Neural progenitor cell (in vitro differentiated cells): ENCODE data around the gene FAM53A. TPM values are rescaled to one million over a fixed set of nuclear protein-coding genes. Genes with fewer than 3 reads are reported as not detected.
A peak's percentile ranks its signal among the peaks of the same experiment; 100 is the strongest.

ENCODE experiments used
- DNase-seq: peaks from one replicate; pipeline ENCODE4 v3.0.0-alpha.2; 2016; ENCODE audit warnings: low spot score
- H2AFZ ChIP-seq: fragments of 200-600 bp; sonication (generic); replicated peaks from 2 replicates; pipeline ENCODE4 v1.6.1; 2016; ENCODE audit warnings: antibody characterized with exemption
- H3F3A ChIP-seq: fragments of 200-600 bp; sonication (generic); 2 replicates; pipeline ENCODE4 v1.6.1; 2016; ENCODE audit warnings: antibody characterized with exemption, low read depth
- H3K27ac ChIP-seq: fragments of 200-600 bp; sonication (generic); 2 replicates; pipeline ENCODE4 v1.5.1; 2016; ENCODE audit warnings: mild to moderate bottlenecking
- H3K27me3 ChIP-seq: fragments of 200-600 bp; sonication (generic); 2 replicates; pipeline ENCODE4 v1.6.1; 2016; ENCODE audit warnings: mild to moderate bottlenecking, moderate library complexity
- H3K36me3 ChIP-seq: fragments of 200-600 bp; sonication (generic); 2 replicates; pipeline ENCODE4 v1.5.1; 2016
- H3K4me1 ChIP-seq: fragments of 200-600 bp; sonication (generic); 2 replicates; pipeline ENCODE4 v1.6.1; 2016; ENCODE audit warnings: mixed run types
- H3K4me2 ChIP-seq: fragments of 200-600 bp; sonication (generic); 2 replicates; pipeline ENCODE4 v1.6.1; 2016
- H3K4me3 ChIP-seq: fragments of 200-600 bp; sonication (generic); 2 replicates; pipeline ENCODE4 v1.5.1; 2016
- H3K79me2 ChIP-seq: fragments of 200-600 bp; sonication (generic); 2 replicates; pipeline ENCODE4 v1.6.1; 2016; ENCODE audit warnings: low read depth
- H3K9ac ChIP-seq: fragments of 200-600 bp; sonication (generic); 2 replicates; pipeline ENCODE4 v1.6.1; 2016
- H3K9me3 ChIP-seq: fragments of 200-600 bp; sonication (generic); 2 replicates; pipeline ENCODE4 v1.5.1; 2016; ENCODE audit warnings: low read depth
- H4K20me1 ChIP-seq: fragments of 200-600 bp; sonication (generic); 2 replicates; pipeline ENCODE4 v1.6.1; 2016; ENCODE audit warnings: low read depth
- H3K27ac Mint-ChIP-seq: 3 replicates; pipeline ENCODE4 v1.8.0; 2021; ENCODE audit warnings: mixed read lengths
- H3K27me3 Mint-ChIP-seq: 2 replicates; pipeline ENCODE4 v1.8.0; 2022; ENCODE audit warnings: low read depth, mild to moderate bottlenecking, inconsistent platforms, moderate library complexity, mixed read lengths; ENCODE audit not compliant: insufficient read depth
- H3K36me3 Mint-ChIP-seq: 3 replicates; pipeline ENCODE4 v1.8.0; 2021; ENCODE audit warnings: mixed read lengths
- H3K4me1 Mint-ChIP-seq: 3 replicates; pipeline ENCODE4 v1.8.0; 2021; ENCODE audit warnings: mixed read lengths
- H3K4me3 Mint-ChIP-seq: 3 replicates; pipeline ENCODE4 v1.8.0; 2021; ENCODE audit warnings: mild to moderate bottlenecking, moderate library complexity, mixed read lengths
- H3K9me3 Mint-ChIP-seq: 3 replicates; pipeline ENCODE4 v1.8.0; 2020; ENCODE audit warnings: mixed read lengths
- EZH2 ChIP-seq: fragments of 200-600 bp; sonication (generic); IDR thresholded peaks from 2 replicates; pipeline ENCODE4 v1.6.1; 2017; ENCODE audit warnings: antibody characterized with exemption, mild to moderate bottlenecking, moderate library complexity
- EZH2phosphoT487 ChIP-seq: fragments of 200-600 bp; sonication (generic); IDR thresholded peaks from 2 replicates; pipeline ENCODE4 v1.6.1; 2017; ENCODE audit warnings: antibody characterized with exemption
- small RNA-seq: library from RNA; depleted of rRNA; stranded (forward); fragments of <200 nt; gene quantifications from one replicate; pipeline ENCODE3, GENCODE V24; 2015
- total RNA-seq: library from RNA; depleted of rRNA; stranded (reverse); fragments of >200 nt; gene quantifications from 2 replicates; pipeline ENCODE4 v1.2.3, GENCODE V29; 2015; ENCODE audit warnings: low replicate concordance
- TF ChIP-seq, protein P1 (sequence below): fragments of 200-600 bp; sonication (generic); IDR thresholded peaks from 2 replicates; pipeline ENCODE4 v1.5.1; 2017; ENCODE audit warnings: antibody characterized with exemption, mild to moderate bottlenecking

FAM53A gene
- total RNA-seq, 1 donor from 2014 or later, result 3.2 TPM

DNA sequence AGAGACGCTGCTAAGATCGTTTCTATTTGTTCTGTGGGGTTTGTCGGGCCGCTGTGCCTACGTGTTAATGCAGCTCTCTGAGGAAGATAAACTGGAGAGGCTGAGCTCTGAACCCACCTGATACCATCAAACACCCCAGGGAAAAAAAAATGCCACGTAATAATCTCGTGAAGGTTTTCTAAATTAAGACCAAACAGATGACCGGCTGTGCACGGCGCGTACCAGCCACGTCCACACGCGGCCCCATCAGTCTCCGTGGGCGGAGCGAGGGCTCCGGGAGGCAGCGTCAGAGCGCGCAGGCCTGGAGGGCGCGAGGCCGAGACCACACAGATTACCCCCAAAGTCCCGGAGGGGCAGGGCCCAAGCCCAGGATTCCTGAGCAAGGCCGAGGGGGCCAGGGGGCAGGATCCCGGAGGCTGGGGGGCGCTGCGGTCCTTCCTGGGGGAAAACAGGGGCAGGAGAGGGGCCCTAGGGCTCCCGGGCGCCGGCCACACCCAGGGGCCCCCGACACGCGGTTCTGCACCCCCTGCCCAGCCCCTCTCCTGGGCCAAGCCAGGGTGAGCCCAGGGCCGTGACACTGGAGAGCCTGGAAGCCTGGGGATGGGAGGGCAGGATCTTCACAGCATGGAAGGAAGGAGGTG, 91.9 kb downstream of the FAM53A start:
- Histone ChIP-seq H3F3A (no peaks in the 10 kb centered on the region), H4K20me1 (no peaks in the 10 kb centered on the region), H3K36me3 (no peaks in the 10 kb centered on the region), H3K4me2 (no peak overlapping the region), H3K9ac (no peak overlapping the region), H2AFZ (no peak overlapping the region), H3K4me1 (no peaks in the 10 kb centered on the region), H3K4me3 (no peak overlapping the region), H3K79me2 (no peaks in the 10 kb centered on the region), H3K9me3 (no peaks in the 10 kb centered on the region), H3K27ac (no peak overlapping the region), H3K27me3 (no peaks in the 10 kb centered on the region)
- peaks cover 21% of the 10 kb centered on the region for H3K9me3 Mint-ChIP-seq
- TF ChIP-seq, protein P1, sequence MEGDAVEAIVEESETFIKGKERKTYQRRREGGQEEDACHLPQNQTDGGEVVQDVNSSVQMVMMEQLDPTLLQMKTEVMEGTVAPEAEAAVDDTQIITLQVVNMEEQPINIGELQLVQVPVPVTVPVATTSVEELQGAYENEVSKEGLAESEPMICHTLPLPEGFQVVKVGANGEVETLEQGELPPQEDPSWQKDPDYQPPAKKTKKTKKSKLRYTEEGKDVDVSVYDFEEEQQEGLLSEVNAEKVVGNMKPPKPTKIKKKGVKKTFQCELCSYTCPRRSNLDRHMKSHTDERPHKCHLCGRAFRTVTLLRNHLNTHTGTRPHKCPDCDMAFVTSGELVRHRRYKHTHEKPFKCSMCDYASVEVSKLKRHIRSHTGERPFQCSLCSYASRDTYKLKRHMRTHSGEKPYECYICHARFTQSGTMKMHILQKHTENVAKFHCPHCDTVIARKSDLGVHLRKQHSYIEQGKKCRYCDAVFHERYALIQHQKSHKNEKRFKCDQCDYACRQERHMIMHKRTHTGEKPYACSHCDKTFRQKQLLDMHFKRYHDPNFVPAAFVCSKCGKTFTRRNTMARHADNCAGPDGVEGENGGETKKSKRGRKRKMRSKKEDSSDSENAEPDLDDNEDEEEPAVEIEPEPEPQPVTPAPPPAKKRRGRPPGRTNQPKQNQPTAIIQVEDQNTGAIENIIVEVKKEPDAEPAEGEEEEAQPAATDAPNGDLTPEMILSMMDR, result no peak
- TF ChIP-seq EZH2phosphoT487 (no peak), EZH2 (no peak)
- H3K27me3 Mint-ChIP-seq, result peaks cover under 1% of the 10 kb centered on the region
- no peak for DNase-seq
- peak overlapping the region; percentile 27 for H3K4me3 Mint-ChIP-seq
- peaks cover 11% of the 10 kb centered on the region for H3K4me1 Mint-ChIP-seq
- no peak overlapping the region for H3K27ac Mint-ChIP-seq
- H3K36me3 Mint-ChIP-seq, result no peaks in the 10 kb centered on the region

DNA sequence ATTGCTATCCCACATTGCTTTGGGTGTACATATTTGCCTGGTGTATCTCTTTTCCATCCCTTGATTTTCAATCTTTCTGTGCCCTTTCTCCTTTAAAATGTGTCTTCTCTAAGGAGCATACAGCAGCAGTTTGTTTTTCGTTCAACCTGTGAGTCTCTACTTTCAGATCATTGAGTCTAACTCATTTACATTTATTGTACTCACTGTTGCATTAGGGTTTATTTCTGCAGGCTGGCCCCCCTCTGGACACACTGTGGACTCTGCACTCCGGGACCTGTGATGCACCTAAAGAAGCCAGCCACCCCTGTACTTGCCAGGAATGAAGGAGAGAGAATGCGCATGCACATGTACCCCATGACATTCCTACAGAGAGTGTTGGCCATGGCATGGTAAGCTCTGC, 93.0 kb downstream of the FAM53A start:
- Histone ChIP-seq H2AFZ (no peak overlapping the region), H3F3A (no peaks in the 10 kb centered on the region), H3K36me3 (no peaks in the 10 kb centered on the region), H3K4me3 (no peak overlapping the region), H3K9me3 (no peaks in the 10 kb centered on the region), H3K4me1 (no peaks in the 10 kb centered on the region), H3K27me3 (no peaks in the 10 kb centered on the region), H3K9ac (no peak overlapping the region), H3K4me2 (no peak overlapping the region), H3K79me2 (no peaks in the 10 kb centered on the region), H3K27ac (no peak overlapping the region), H4K20me1 (no peaks in the 10 kb centered on the region)
- H3K27me3 Mint-ChIP-seq, result peaks cover 3% of the 10 kb centered on the region
- H3K4me3 Mint-ChIP-seq, result no peak overlapping the region
- no peak for DNase-seq
- no peaks in the 10 kb centered on the region for H3K36me3 Mint-ChIP-seq
- H3K27ac Mint-ChIP-seq, result no peak overlapping the region
- H3K9me3 Mint-ChIP-seq, result peaks cover 26% of the 10 kb centered on the region
- TF ChIP-seq EZH2 (no peak), EZH2phosphoT487 (no peak)
- TF ChIP-seq, protein P1, result no peak
- peaks cover 11% of the 10 kb centered on the region for H3K4me1 Mint-ChIP-seq

DNA sequence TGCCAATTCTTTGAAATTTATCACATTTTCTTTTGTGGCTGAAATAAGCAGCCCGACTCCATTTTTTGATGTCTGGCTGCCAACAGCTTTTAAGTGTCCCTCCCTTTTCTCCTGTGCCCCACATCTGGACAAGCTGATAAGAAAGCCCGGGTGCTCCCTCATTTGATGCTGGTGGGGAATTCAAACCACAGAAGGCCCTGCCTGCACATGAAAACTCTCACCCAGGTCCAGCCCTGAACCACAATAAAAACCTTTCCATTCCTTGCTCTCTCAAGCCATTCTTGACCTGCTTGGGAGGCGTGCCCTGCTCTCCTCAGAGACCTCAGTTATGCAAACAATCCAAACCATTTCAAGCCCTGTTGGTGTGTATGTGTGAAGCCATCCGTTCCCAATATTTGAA, 93.9 kb downstream of the FAM53A start:
- no peak overlapping the region for H3K27ac ChIP-seq
- H3K36me3 ChIP-seq, result no peaks in the 10 kb centered on the region
- peaks cover 26% of the 10 kb centered on the region for H3K9me3 Mint-ChIP-seq
- H3K4me3 ChIP-seq, result no peak overlapping the region
- peaks cover 11% of the 10 kb centered on the region for H3K4me1 Mint-ChIP-seq
- no peak overlapping the region for H3K9ac ChIP-seq
- TF ChIP-seq, protein P1, result no peak
- TF ChIP-seq EZH2 (no peak), EZH2phosphoT487 (no peak)
- no peak overlapping the region for H3K27ac Mint-ChIP-seq
- no peak for DNase-seq
- no peaks in the 10 kb centered on the region for H3K36me3 Mint-ChIP-seq
- no peaks in the 10 kb centered on the region for H3K9me3 ChIP-seq
- no peaks in the 10 kb centered on the region for H3F3A ChIP-seq
- no peaks in the 10 kb centered on the region for H4K20me1 ChIP-seq
- H3K79me2 ChIP-seq, result no peaks in the 10 kb centered on the region
- no peak overlapping the region for H3K4me2 ChIP-seq
- no peak overlapping the region for H3K4me3 Mint-ChIP-seq
- H3K4me1 ChIP-seq, result no peaks in the 10 kb centered on the region
- no peaks in the 10 kb centered on the region for H3K27me3 ChIP-seq
- H3K27me3 Mint-ChIP-seq, result peaks cover 6% of the 10 kb centered on the region
- no peak overlapping the region for H2AFZ ChIP-seq

Small RNA genes within 50 kb of the gene (small RNA-seq; reads per million reads assigned to genes)
- gene RF00019, result not detected

Other genes starting within 250 kb of the FAM53A start
- gene SLBP, start 28.0 kb upstream of the FAM53A start, total RNA-seq, result 54.9 and 119 TPM in 2 replicates
- 14.1 and 55.4 TPM in 2 replicates for gene TMEM129, start 37.0 kb upstream of the FAM53A start, total RNA-seq
- gene TACC3, start 37.2 kb upstream of the FAM53A start, total RNA-seq, result 68.4 and 115 TPM in 2 replicates
- 4.8 and 17.0 TPM in 2 replicates for gene FGFR3, start 109.0 kb upstream of the FAM53A start, total RNA-seq
- 16.9 and 34.8 TPM in 2 replicates for gene LETM1, start 171.8 kb upstream of the FAM53A start, total RNA-seq
- gene NSD2, start 187.1 kb upstream of the FAM53A start, total RNA-seq, result 165 and 176 TPM in 2 replicates